ENCODE data around the gene WDR44.

DNA sequence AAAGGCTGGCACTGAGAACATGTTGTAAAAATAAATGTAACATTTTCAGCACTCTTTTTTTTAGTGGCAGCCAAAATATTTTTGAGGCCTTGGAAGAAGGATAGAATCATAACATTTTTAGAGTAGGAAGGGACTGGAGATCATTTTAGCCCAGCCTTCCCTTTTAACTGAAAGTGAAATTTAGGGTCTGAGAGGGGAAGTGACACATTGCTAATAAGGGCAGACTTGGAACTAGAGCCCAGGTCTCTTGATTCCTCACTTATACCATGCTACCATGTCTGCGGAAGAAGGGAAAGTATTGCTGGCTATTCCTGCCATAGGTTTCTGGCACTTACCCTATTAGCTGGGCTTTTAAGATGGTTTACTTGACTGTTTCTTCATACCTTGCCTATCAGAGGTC lies 4.8 kb downstream of the WDR44 start:
- TF ChIP-seq, protein P1, sequence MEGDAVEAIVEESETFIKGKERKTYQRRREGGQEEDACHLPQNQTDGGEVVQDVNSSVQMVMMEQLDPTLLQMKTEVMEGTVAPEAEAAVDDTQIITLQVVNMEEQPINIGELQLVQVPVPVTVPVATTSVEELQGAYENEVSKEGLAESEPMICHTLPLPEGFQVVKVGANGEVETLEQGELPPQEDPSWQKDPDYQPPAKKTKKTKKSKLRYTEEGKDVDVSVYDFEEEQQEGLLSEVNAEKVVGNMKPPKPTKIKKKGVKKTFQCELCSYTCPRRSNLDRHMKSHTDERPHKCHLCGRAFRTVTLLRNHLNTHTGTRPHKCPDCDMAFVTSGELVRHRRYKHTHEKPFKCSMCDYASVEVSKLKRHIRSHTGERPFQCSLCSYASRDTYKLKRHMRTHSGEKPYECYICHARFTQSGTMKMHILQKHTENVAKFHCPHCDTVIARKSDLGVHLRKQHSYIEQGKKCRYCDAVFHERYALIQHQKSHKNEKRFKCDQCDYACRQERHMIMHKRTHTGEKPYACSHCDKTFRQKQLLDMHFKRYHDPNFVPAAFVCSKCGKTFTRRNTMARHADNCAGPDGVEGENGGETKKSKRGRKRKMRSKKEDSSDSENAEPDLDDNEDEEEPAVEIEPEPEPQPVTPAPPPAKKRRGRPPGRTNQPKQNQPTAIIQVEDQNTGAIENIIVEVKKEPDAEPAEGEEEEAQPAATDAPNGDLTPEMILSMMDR (IDR thresholded peaks at IDR 0.05 in 2 of 3, conservative IDR thresholded peaks at IDR 0.05 in 1 of 3; ENCODE audit: control insufficient read depth in 2 of 3, extremely low read depth in 1 of 3, insufficient read depth in 1 of 3, low read depth in 3 of 3, low read length in 3 of 3): no peak
- no peak for TF ChIP-seq EZH2 (IDR thresholded peaks at IDR 0.05; ENCODE audit: borderline replicate concordance, control insufficient read depth, low read depth, low read length)
- no peak for TF ChIP-seq POLR2AphosphoS5 (IDR thresholded peaks at IDR 0.05; ENCODE audit: low read length)
- no peak for TF ChIP-seq CHD1 (IDR thresholded peaks at IDR 0.05; ENCODE audit: low read depth, low read length)

Measured in GM12878 (cell line).